RWPE2 (cell line): ENCODE measurements around the gene TSPAN16.

Experiments used
- ATAC-seq: fragments of 200-7000 bp; cut with Tn5 transposase; 3 replicates; pipeline ENCODE4 v1.9.1; 2021; ENCODE audit warnings: low read depth
- DNase-seq: peaks from one replicate; pipeline ENCODE4 v3.0.0-alpha.2; 2020; ENCODE audit warnings: low spot score
- H3K27ac ChIP-seq: fragments of 450-650 bp; 2 replicates; pipeline ENCODE4 v1.5.1; 2017; ENCODE audit warnings: mild to moderate bottlenecking; ENCODE audit not compliant: poor library complexity, severe bottlenecking
- H3K27me3 ChIP-seq: fragments of 250-450 bp; sonication (Bioruptor Pico); 2 replicates; pipeline ENCODE4 v1.5.1; 2021; ENCODE audit warnings: mild to moderate bottlenecking, moderate library complexity; ENCODE audit not compliant: insufficient read depth, poor library complexity, severe bottlenecking
- H3K36me3 ChIP-seq: fragments of 250-450 bp; sonication (Bioruptor Pico); 2 replicates; pipeline ENCODE4 v1.5.1; 2020; ENCODE audit warnings: low read depth, mild to moderate bottlenecking, moderate library complexity
- H3K4me1 ChIP-seq: fragments of 250-450 bp; sonication (Bioruptor Pico); 2 replicates; pipeline ENCODE4 v1.5.1; 2021; ENCODE audit warnings: mild to moderate bottlenecking, moderate library complexity; ENCODE audit not compliant: insufficient read depth, poor library complexity, severe bottlenecking
- H3K4me3 ChIP-seq: fragments of 250-450 bp; sonication (Bioruptor Pico); 2 replicates; pipeline ENCODE4 v1.5.1; 2021; ENCODE audit warnings: mild to moderate bottlenecking, moderate library complexity; ENCODE audit not compliant: severe bottlenecking
- H3K9me3 ChIP-seq: fragments of 250-450 bp; sonication (Bioruptor Pico); 2 replicates; pipeline ENCODE4 v1.5.1; 2021; ENCODE audit warnings: mild to moderate bottlenecking, moderate library complexity; ENCODE audit not compliant: severe bottlenecking
- TF ChIP-seq, protein P1 (sequence below): fragments of 450-650 bp; IDR thresholded peaks from one replicate; pipeline ENCODE4 v1.5.1; 2017; ENCODE audit warnings: mild to moderate bottlenecking, moderate library complexity; ENCODE audit not compliant: poor library complexity, severe bottlenecking

The TSPAN16 gene, protein sequence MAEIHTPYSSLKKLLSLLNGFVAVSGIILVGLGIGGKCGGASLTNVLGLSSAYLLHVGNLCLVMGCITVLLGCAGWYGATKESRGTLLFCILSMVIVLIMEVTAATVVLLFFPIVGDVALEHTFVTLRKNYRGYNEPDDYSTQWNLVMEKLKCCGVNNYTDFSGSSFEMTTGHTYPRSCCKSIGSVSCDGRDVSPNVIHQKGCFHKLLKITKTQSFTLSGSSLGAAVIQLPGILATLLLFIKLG

DNA sequence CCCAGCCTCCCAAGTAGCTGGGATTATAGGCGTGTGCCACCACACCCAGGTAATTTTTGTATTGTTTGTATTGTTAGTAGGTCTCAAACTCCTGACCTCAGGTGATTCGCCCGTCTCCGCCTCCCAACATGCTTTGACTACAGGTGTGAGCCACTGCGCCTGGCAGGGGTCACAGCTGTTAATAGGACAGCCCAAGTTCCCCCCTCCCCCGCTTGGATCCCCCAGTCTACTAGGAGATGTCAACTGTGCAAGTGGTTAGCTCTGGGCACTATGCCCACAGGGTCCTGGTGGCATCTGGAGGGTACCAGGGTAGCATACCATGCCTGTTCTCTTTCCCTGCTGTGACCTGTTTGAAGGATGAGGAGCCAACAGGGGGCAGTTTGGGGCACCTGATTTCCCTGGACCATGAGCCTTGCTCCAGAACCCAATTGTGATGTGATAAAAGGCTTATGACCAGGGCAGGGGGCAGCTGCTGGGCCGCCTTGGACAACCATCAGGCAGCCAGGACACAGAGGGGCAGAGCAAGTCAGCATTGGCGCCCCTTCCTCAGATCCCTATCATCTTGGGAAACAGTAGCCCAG, at the start of gene TSPAN16:
Gene TSPAN16 (plus strand): TSS at position 496 of the 581 bp plus-strand sequence. CDS start 138 bp downstream, outside the sequence.
- TF ChIP-seq, protein P1, sequence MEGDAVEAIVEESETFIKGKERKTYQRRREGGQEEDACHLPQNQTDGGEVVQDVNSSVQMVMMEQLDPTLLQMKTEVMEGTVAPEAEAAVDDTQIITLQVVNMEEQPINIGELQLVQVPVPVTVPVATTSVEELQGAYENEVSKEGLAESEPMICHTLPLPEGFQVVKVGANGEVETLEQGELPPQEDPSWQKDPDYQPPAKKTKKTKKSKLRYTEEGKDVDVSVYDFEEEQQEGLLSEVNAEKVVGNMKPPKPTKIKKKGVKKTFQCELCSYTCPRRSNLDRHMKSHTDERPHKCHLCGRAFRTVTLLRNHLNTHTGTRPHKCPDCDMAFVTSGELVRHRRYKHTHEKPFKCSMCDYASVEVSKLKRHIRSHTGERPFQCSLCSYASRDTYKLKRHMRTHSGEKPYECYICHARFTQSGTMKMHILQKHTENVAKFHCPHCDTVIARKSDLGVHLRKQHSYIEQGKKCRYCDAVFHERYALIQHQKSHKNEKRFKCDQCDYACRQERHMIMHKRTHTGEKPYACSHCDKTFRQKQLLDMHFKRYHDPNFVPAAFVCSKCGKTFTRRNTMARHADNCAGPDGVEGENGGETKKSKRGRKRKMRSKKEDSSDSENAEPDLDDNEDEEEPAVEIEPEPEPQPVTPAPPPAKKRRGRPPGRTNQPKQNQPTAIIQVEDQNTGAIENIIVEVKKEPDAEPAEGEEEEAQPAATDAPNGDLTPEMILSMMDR: no peak
- Histone ChIP-seq H3K27ac (no peak within 1 kb of the TSS), H3K36me3 (no peaks in the 10 kb centered on the region), H3K4me3 (no peak within 1 kb of the TSS), H3K27me3 (no peaks in the 10 kb centered on the region), H3K9me3 (no peaks in the 10 kb centered on the region), H3K4me1 (no peaks in the 10 kb centered on the region)
- ATAC-seq: no peak
- no peak for DNase-seq

DNA sequence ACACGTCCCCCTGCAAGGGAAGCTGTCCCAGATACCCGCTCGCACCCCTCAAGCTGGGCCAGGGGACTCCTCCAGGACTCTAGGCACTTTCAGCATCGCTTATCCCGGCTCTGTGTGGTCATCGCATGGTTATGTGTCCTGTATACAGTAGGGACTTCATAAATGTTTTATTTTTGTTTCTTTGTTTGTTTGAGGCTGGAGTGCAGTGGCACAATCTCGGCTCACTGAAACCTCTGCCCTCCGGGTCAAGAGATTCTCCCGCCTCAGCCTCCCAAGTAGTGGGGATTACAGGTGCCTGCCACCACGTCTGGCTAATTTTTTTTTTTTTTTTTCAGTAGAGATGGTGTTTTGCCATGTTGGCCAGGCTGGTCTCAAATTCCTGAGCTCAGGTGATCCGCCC, 49.0 kb upstream of the TSPAN16 start:
- peaks cover 69% of the 10 kb centered on the region for H3K36me3 ChIP-seq
- TF ChIP-seq, protein P1: no peak

DNA sequence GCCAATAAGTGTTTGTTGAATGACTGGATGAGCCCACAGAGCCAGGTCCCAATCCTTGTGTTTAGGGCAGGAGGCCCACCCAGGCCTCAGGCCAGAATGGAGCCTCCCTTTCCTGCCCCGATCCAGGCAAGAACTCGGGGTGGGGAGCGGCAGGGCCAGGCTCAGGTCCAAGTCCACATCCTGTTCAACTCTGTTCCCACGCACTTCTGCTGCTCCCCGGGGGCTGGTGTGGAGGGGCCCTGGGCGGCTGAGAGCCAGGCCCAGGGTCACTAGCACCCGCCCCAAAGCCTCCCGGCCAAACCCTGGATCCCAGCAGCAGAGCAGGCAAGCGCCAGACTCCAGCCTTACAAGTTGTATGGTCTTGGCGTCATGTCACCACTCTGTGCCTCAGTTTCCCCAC, 48.6 kb upstream of the TSPAN16 start:
- DNase-seq (no peak), ATAC-seq (no peak)
- TF ChIP-seq, protein P1: no peak
- no peak overlapping the region for H3K4me3 ChIP-seq
- H3K27ac ChIP-seq: no peak overlapping the region
- H3K9me3 ChIP-seq: no peaks in the 10 kb centered on the region
- H3K4me1 ChIP-seq: no peaks in the 10 kb centered on the region
- H3K27me3 ChIP-seq: no peaks in the 10 kb centered on the region
- peaks cover 69% of the 10 kb centered on the region for H3K36me3 ChIP-seq

More for the DNA sequence above, 49.0 kb upstream of the TSPAN16 start:
- no peaks in the 10 kb centered on the region for H3K27me3 ChIP-seq
- DNase-seq: no peak
- H3K27ac ChIP-seq: no peak overlapping the region
- ATAC-seq: no peak
- H3K4me1 ChIP-seq: no peaks in the 10 kb centered on the region
- H3K4me3 ChIP-seq: no peak overlapping the region
- no peaks in the 10 kb centered on the region for H3K9me3 ChIP-seq

DNA sequence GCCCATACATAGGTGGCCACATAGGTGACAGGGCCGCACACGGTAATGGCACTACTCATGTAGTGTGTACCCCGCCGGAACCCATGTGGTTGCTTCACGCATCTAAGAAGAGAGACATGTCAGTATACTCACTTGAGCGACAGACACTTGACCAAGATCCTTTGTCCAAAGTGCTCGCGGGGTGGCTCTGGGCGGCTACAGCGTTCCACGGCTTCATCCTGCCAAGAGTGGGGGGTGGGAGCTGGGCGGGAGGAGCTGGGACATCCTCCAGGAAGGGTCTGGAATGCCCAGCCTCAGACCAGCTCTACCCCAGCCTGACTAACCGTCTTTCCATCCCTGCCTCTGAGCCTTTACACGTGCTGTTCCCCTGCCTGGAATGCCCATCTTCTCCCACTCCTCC, 48.0 kb upstream of the TSPAN16 start:
- Histone ChIP-seq H3K4me3 (no peak overlapping the region), H3K4me1 (no peaks in the 10 kb centered on the region), H3K27ac (no peak overlapping the region), H3K36me3 (peaks cover 67% of the 10 kb centered on the region), H3K27me3 (no peaks in the 10 kb centered on the region), H3K9me3 (no peaks in the 10 kb centered on the region)
- DNase-seq (no peak), ATAC-seq (no peak)
- TF ChIP-seq, protein P1: no peak

DNA sequence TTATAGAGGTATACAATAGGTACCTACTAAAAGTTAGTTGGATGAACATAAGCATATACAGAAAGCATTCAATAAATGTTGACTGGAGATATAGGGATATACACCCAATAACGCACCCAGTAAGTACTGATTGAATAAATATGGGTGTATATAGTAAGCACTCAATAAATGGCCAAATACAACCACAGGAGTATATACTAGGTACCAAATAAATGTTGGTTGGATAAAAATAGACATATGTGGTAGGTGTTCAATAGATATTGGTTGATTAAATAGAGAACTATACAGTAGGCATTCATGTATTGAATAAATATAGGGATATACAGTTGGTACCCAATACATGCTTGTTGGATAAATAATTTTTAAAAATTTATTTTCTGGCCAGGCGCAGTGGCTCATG, 47.1 kb upstream of the TSPAN16 start:
- H3K27ac ChIP-seq: no peak overlapping the region

More for the DNA sequence above, 47.1 kb upstream of the TSPAN16 start:
- H3K4me1 ChIP-seq: no peaks in the 10 kb centered on the region
- no peak overlapping the region for H3K4me3 ChIP-seq
- ATAC-seq: no peak
- peaks cover 65% of the 10 kb centered on the region for H3K36me3 ChIP-seq
- no peaks in the 10 kb centered on the region for H3K9me3 ChIP-seq
- TF ChIP-seq, protein P1: no peak
- no peak for DNase-seq
- H3K27me3 ChIP-seq: no peaks in the 10 kb centered on the region
